K562 (cell line): ENCODE measurements around the gene HTR2A. TPM values are rescaled to one million over a fixed set of nuclear protein-coding genes. Genes with fewer than 3 reads are reported as not detected.

ENCODE experiments used
- ATAC-seq: fragments of 200-7000 bp; cut with Tn5 transposase; 3 replicates; pipeline ENCODE4 v1.9.1; 2020; ENCODE audit warnings: moderate library complexity
- BruUV-seq: library from RNA; stranded (reverse); fragments of 400-500 nt; replicated peaks from 2 replicates; lab custom pipeline; 2021; lab: Mats Ljungman, UMichigan
- CTCF ChIA-PET: fragments of 300-600 bp; formaldehyde crosslinking; extraction: SDS; loops from one replicate; lab custom pipeline; 2021; ENCODE audit warnings: low intra/inter-chr PET ratio; lab: Yijun Ruan, JAX
- POLR2A ChIA-PET: fragments of 300-600, 350-650 bp; sonication (Branson Sonifier 250); formaldehyde crosslinking; extraction: SDS; loops from one replicate; lab custom pipeline; 2021; ENCODE audit warnings: antibody characterized with exemption, inconsistent platforms; lab: Yijun Ruan, JAX
- DNase-seq, 4 experiments: peaks; one replicate each; pipeline versions ENCODE4 v3.0.0 to v3.0.0-alpha.2; 2011 to 2018; ENCODE audit warnings: low spot score in 3 of 4, mixed read lengths in 3 of 4; ENCODE audit errors: extremely low read depth in 1 of 4
- FAIRE-seq: peaks from 2 replicates; lab custom pipeline; 2011; peaks lifted over from hg19 to GRCh38; lab: Jason Lieb, UNC
- H2AFZ ChIP-seq: 2 replicates; pipeline ENCODE4 v1.6.0; 2011; ENCODE audit warnings: low read depth, low read length, control low read depth, inconsistent platforms
- H3K27ac ChIP-seq: fragments of 200-600 bp; 3 replicates; pipeline ENCODE4 v1.8.0; 2011; ENCODE audit warnings: low read depth, mild to moderate bottlenecking, control low read depth, inconsistent platforms, low read length, moderate library complexity, mixed read lengths; ENCODE audit errors: extremely low read depth
- H3K27me3 ChIP-seq, 2 experiments: fragments of 300-600 bp in 1 of 2; 2 replicates in 1 of 2; 3 replicates in 1 of 2; pipeline versions ENCODE4 v1.6.0 to v1.8.0; 2011; ENCODE audit warnings: inconsistent platforms in 2 of 2, low read length in 2 of 2, mild to moderate bottlenecking in 1 of 2, mixed read lengths in 1 of 2, moderate library complexity in 1 of 2; ENCODE audit not compliant: control insufficient read depth in 2 of 2, insufficient read depth in 2 of 2
- H3K36me3 ChIP-seq: fragments of 300-600 bp; 3 replicates; pipeline ENCODE4 v1.8.0; 2011; ENCODE audit warnings: mild to moderate bottlenecking, low read length, inconsistent platforms; ENCODE audit not compliant: control insufficient read depth, insufficient read depth
- H3K4me1 ChIP-seq, 2 experiments: fragments of 200-600 bp in 1 of 2; replicated peaks in 1 of 2; 2 replicates in 1 of 2; 3 replicates in 1 of 2; pipeline versions ENCODE4 v1.5.1 to v1.8.0; 2011; ENCODE audit warnings: inconsistent platforms in 2 of 2, low read length in 2 of 2, mild to moderate bottlenecking in 1 of 2, mixed read lengths in 1 of 2, moderate library complexity in 1 of 2; ENCODE audit not compliant: control insufficient read depth in 2 of 2, insufficient read depth in 2 of 2
- H3K4me2 ChIP-seq: 2 replicates; pipeline ENCODE4 v1.6.1; 2011; ENCODE audit warnings: low read length, control low read depth, inconsistent platforms, mixed read lengths; ENCODE audit not compliant: insufficient read depth
- H3K4me3 ChIP-seq: fragments of 200-600 bp; sonication (generic), shearing (Covaris generic); 2 replicates; pipeline ENCODE4 v1.5.1; 2016; ENCODE audit warnings: control low read depth, inconsistent platforms
- H3K79me2 ChIP-seq: fragments of 200-600 bp; 3 replicates; pipeline ENCODE4 v1.8.0; 2011; ENCODE audit warnings: low read length, inconsistent platforms; ENCODE audit not compliant: control insufficient read depth, insufficient read depth
- H3K9ac ChIP-seq, 2 experiments: 2 replicates each; pipeline versions ENCODE4 v1.6.0 to v1.6.1; 2011; ENCODE audit warnings: low read depth in 2 of 2, low read length in 2 of 2, control low read depth in 1 of 2, inconsistent platforms in 1 of 2, mild to moderate bottlenecking in 1 of 2, mixed read lengths in 1 of 2; ENCODE audit not compliant: insufficient read depth in 1 of 2
- H3K9me1 ChIP-seq: one replicate; pipeline ENCODE4 v1.6.0; 2011; ENCODE audit warnings: inconsistent platforms, mild to moderate bottlenecking, low read length, moderate library complexity; ENCODE audit not compliant: control insufficient read depth, insufficient read depth
- H3K9me3 ChIP-seq: replicated peaks from 2 replicates; pipeline ENCODE4 v1.5.1; 2011; ENCODE audit warnings: low read depth, low read length, inconsistent platforms; ENCODE audit not compliant: control insufficient read depth, insufficient read depth
- H4K20me1 ChIP-seq: replicated peaks from 2 replicates; pipeline ENCODE4 v1.6.1; 2011; ENCODE audit warnings: low read length, inconsistent platforms, mixed read lengths; ENCODE audit not compliant: control insufficient read depth, insufficient read depth
- BDP1 ChIP-seq: IDR thresholded peaks from 3 replicates; pipeline ENCODE4 v1.6.1; 2011; ENCODE audit not compliant: insufficient read length, insufficient read depth
- ETS2 ChIP-seq: IDR thresholded peaks from 2 replicates; pipeline ENCODE4 v1.6.1; 2016; ENCODE audit warnings: borderline replicate concordance, missing genetic modification characterization, mild to moderate bottlenecking, moderate library complexity, missing compliant biosample characterization; ENCODE audit not compliant: poor library complexity, severe bottlenecking
- GTF2A2 ChIP-seq: IDR thresholded peaks from 2 replicates; pipeline ENCODE4 v1.6.1; 2016; ENCODE audit warnings: mild to moderate bottlenecking, missing genetic modification characterization, missing compliant biosample characterization
- KLF6 ChIP-seq: fragments of 250-450 bp; sonication (Bioruptor Pico); IDR thresholded peaks from 2 replicates; pipeline ENCODE4 v1.4.0; 2020; ENCODE audit warnings: mild to moderate bottlenecking, moderate library complexity, borderline replicate concordance
- MCM7 ChIP-seq, 2 experiments: fragments of 450-650 bp; IDR thresholded peaks; 2 replicates each; pipeline ENCODE4 v1.6.1; 2016 to 2018
- MEF2D ChIP-seq: conservative IDR thresholded peaks from 2 replicates; pipeline ENCODE4 v1.6.1; 2016; ENCODE audit warnings: low read depth, missing genetic modification characterization, missing compliant biosample characterization
- NFATC3 ChIP-seq: fragments of 450-650 bp; IDR thresholded peaks from 2 replicates; pipeline ENCODE4 v1.6.1; 2017; ENCODE audit warnings: mild to moderate bottlenecking
- OTX1 ChIP-seq: fragments of 450-650 bp; formaldehyde crosslinking; IDR thresholded peaks from 2 replicates; pipeline ENCODE4 v1.4.0; 2022; ENCODE audit warnings: mild to moderate bottlenecking
- RB1 ChIP-seq: fragments of 450-650 bp; IDR thresholded peaks from 2 replicates; pipeline ENCODE4 v1.6.1; 2017; ENCODE audit warnings: low read depth, mild to moderate bottlenecking
- RFX7 ChIP-seq: fragments of 250-450 bp; sonication (Bioruptor Pico); IDR thresholded peaks from 2 replicates; pipeline ENCODE4 v1.5.1; 2021; ENCODE audit warnings: mild to moderate bottlenecking
- SFPQ ChIP-seq: fragments of 200-400 bp; formaldehyde crosslinking; IDR thresholded peaks from 2 replicates; pipeline ENCODE4 v1.6.1; 2017; ENCODE audit warnings: mild to moderate bottlenecking, low read depth, low read length, moderate library complexity
- SIX5 ChIP-seq, 2 experiments: IDR thresholded peaks; 2 replicates each; pipeline ENCODE4 v1.6.1; 2011; ENCODE audit warnings: low read length in 2 of 2, borderline replicate concordance in 1 of 2, low read depth in 1 of 2, mild to moderate bottlenecking in 1 of 2, moderate library complexity in 1 of 2; ENCODE audit not compliant: insufficient read depth in 1 of 2
- SMAD3 ChIP-seq: fragments of 450-650 bp; formaldehyde crosslinking; conservative IDR thresholded peaks from 2 replicates; pipeline ENCODE4 v1.4.0; 2020; ENCODE audit warnings: mild to moderate bottlenecking
- SP1 ChIP-seq: sonication (generic); formaldehyde crosslinking; IDR thresholded peaks from 2 replicates; pipeline ENCODE4 v1.8.1; 2022; ENCODE audit warnings: mild to moderate bottlenecking, missing genetic modification reagents
- TAF1 ChIP-seq: IDR thresholded peaks from 2 replicates; pipeline ENCODE4 v1.6.1; 2011; ENCODE audit warnings: mild to moderate bottlenecking, low read length, moderate library complexity; ENCODE audit not compliant: insufficient read depth, control insufficient read depth, severe bottlenecking; ENCODE audit errors: extremely low read depth
- TCFL5 ChIP-seq: fragments of 250-450 bp; sonication (Bioruptor Pico); conservative IDR thresholded peaks from 2 replicates; pipeline ENCODE4 v1.6.1; 2021; ENCODE audit warnings: mild to moderate bottlenecking, moderate library complexity, matching md5 sums
- ZNF23 ChIP-seq: fragments of 250-450 bp; sonication (Bioruptor Pico); IDR thresholded peaks from 2 replicates; pipeline ENCODE4 v1.4.0; 2020; ENCODE audit warnings: mild to moderate bottlenecking
- WGBS: fragments of 100-300 bp; shearing (Covaris generic); methylation state at CpG from one replicate; pipeline ENCODE4 v1.1.6; 2016; ENCODE audit warnings: low coverage, mixed read lengths; ENCODE audit not compliant: insufficient coverage; ENCODE audit errors: missing lambda C conversion rate; 5-methylcytosine and 5-hydroxymethylcytosine counted together
- in situ Hi-C: fragments of 300-500 bp; cut with MboI; formaldehyde crosslinking; loops from 4 replicates; pipeline ENCODE4 v1.15.0; 2018; ENCODE audit warnings: inconsistent platforms, mixed read lengths
- intact Hi-C: fragments of 100-400 bp; cut with micrococcal nuclease; formaldehyde crosslinking; loops from 2 replicates; pipeline ENCODE4 v1.14.2; 2022
- polyA plus RNA-seq, 8 experiments: library from polyadenylated mRNA; depleted of rRNA in 4 of 8; stranded (reverse) in 5 of 8; unstranded in 3 of 8; fragments of >200 nt; fragmentation: Nextera tagmentation in 2 of 8; fragmentation: Illumina TruSeq in 1 of 8; extraction: Ambion mirVana in 2 of 8; extraction: Trizol in 1 of 8; gene quantifications; 2 replicates each; pipeline versions ENCODE4 v1.2.1 to v1.2.3, GENCODE V29; 2011 to 2014; ENCODE audit warnings: inconsistent platforms in 1 of 8, missing spikeins in 1 of 8
- total RNA-seq, 7 experiments: library from RNA; depleted of rRNA in 6 of 7; stranded (reverse); fragments of >200 nt in 6 of 7; fragmentation: Illumina TruSeq in 2 of 7; extraction: Trizol in 2 of 7; gene quantifications; 2 replicates each; pipeline versions ENCODE4 v1.2.1 to v1.2.3, GENCODE V29; 2011 to 2021; ENCODE audit warnings: low replicate concordance in 1 of 7
- TF ChIP-seq, protein P1 (sequence below): sonication (generic); formaldehyde crosslinking; IDR thresholded peaks from 2 replicates; pipeline ENCODE4 v1.8.1; 2023; ENCODE audit warnings: mild to moderate bottlenecking, missing genetic modification reagents

The HTR2A gene
- total and polyA plus RNA-seq, 9 of the 15 experiments (the other 6 are each of a cell fraction or from before 2014, with no cell fraction given), result not detected

GRCh38 chr13:46817838-46818476, 78.9 kb downstream of the HTR2A start:
- no peak for ATAC-seq

More at GRCh38 chr13:46817838-46818476, 78.9 kb downstream of the HTR2A start:
- Histone ChIP-seq H3K36me3 (no peaks in the 10 kb centered on the region), H3K9ac (no peak overlapping the region), H4K20me1 (no peaks in the 10 kb centered on the region), H3K9me1 (no peaks in the 10 kb centered on the region), H2AFZ (no peak overlapping the region), H3K9me3 (no peaks in the 10 kb centered on the region), H3K27ac (no peak overlapping the region), H3K4me2 (no peak overlapping the region), H3K27me3 (no peaks in the 10 kb centered on the region), H3K4me1 (no peaks in the 10 kb centered on the region), H3K79me2 (no peaks in the 10 kb centered on the region), H3K4me3 (no peak overlapping the region)
- DNase-seq (no peak), FAIRE-seq (no peak)
- intact Hi-C loops (no loop called here), in situ Hi-C loops (no loop called here)
- no TSS peak for BruUV-seq
- ChIA-PET CTCF (no interaction called here), POLR2A (interaction anchor here (0.8 kb wide), 1 partner anchor 13 kb away, joined by 3 read pairs; no protein-coding TSS in a partner anchor)
- TF ChIP-seq SP1 (CRISPR knock-in tag) (no peak), OTX1 (CRISPR knock-in tag) (no peak), MEF2D (tag) (no peak), TCFL5 (CRISPR knock-in tag) (no peak), GTF2A2 (tag) (no peak), ZNF23 (CRISPR knock-in tag) (no peak), SMAD3 (no peak), RB1 (no peak), SFPQ (no peak), ETS2 (tag) (no peak), SIX5 (IDR thresholded peaks at IDR 0.05; ENCODE audit: borderline replicate concordance in 1 of 2, insufficient read depth in 1 of 2, low read depth in 1 of 2, low read length in 2 of 2) (no peak), BDP1 (no peak), TAF1 (no peak), RFX7 (CRISPR knock-in tag) (no peak), MCM7 (IDR thresholded peaks at IDR 0.05) (no peak), KLF6 (CRISPR knock-in tag) (no peak), NFATC3 (no peak)
- TF ChIP-seq, protein P1, sequence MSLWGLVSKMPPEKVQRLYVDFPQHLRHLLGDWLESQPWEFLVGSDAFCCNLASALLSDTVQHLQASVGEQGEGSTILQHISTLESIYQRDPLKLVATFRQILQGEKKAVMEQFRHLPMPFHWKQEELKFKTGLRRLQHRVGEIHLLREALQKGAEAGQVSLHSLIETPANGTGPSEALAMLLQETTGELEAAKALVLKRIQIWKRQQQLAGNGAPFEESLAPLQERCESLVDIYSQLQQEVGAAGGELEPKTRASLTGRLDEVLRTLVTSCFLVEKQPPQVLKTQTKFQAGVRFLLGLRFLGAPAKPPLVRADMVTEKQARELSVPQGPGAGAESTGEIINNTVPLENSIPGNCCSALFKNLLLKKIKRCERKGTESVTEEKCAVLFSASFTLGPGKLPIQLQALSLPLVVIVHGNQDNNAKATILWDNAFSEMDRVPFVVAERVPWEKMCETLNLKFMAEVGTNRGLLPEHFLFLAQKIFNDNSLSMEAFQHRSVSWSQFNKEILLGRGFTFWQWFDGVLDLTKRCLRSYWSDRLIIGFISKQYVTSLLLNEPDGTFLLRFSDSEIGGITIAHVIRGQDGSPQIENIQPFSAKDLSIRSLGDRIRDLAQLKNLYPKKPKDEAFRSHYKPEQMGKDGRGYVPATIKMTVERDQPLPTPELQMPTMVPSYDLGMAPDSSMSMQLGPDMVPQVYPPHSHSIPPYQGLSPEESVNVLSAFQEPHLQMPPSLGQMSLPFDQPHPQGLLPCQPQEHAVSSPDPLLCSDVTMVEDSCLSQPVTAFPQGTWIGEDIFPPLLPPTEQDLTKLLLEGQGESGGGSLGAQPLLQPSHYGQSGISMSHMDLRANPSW (CRISPR knock-in tag), result no peak
- 0% methylated on average over 4 of the region's 13 CpGs for WGBS
